ENCODE results near the gene BANF2. TPM values are rescaled to one million over a fixed set of nuclear protein-coding genes. Genes with fewer than 3 reads are reported as not detected.
A peak's percentile ranks its signal among the peaks of the same experiment; 100 is the strongest.

The BANF2 gene
- total and polyA plus RNA-seq, 2 of the 13 experiments (the other 11 are each of a cell fraction or from before 2014, with no cell fraction given), result 0.35 TPM; not detected in 1

DNA sequence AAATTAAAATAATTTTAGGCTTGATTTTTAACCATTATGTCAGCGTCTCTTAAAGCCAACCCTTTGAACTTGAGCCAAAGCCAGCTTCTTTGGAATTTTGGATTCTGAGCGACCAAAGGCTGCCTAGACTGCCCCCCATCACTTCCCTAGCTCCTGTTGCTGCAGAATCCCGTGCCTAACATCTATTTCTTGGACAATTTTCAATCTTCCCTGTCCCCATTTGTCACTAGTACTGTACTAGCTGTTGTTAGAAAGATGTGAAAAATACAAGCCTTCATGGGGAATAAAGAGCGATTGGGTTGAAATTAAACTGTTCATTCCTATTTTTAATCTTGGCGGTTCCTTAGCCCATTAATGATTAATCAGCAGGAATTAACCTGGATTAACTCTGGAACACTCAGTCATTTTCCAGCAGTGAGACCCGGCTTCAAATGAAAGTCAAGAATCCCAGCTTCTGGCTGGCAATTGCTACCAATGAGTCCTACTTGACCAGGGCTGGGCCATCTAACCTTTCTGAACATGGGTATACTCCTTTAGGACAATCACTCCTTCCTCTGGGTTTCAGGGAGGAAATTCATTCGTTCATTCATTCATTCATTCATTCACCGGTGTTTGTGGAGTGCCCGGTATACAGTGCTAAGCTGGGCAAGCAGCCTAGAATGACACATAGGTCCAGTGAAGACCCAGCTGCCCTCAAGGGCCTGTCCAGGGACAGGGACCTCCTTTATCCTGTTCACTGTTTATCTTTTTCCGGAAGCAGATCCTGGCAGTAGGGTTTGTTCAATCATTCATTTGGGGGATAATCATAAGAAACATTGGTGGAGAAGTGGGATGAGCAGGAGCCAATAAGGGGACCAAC, 16.3 kb upstream of the BANF2 start (continued):
- peak; percentile 56; the same call in 1 of the 2 replicates for TF ChIP-seq ZFX (CRISPR knock-in tag; IDR thresholded peaks at IDR 0.05; ENCODE audit: low read depth)
- no peak for TF ChIP-seq ELK4 (CRISPR knock-in tag; IDR thresholded peaks at IDR 0.05; ENCODE audit: borderline replicate concordance)
- no peak for TF ChIP-seq ZNF337 (CRISPR knock-in tag; IDR thresholded peaks at IDR 0.05; ENCODE audit: borderline replicate concordance, low read depth)
- no peak for TF ChIP-seq CERS6 (CRISPR knock-in tag; IDR thresholded peaks at IDR 0.05)
- TF ChIP-seq ZNF446 (CRISPR knock-in tag; IDR thresholded peaks at IDR 0.05), result peak; percentile 66; the same call in 1 of the 2 replicates
- no peak for TF ChIP-seq ZNF430 (CRISPR knock-in tag; IDR thresholded peaks at IDR 0.05)
- TF ChIP-seq HINFP (CRISPR knock-in tag; IDR thresholded peaks at IDR 0.05; ENCODE audit: low read depth), result no peak
- TF ChIP-seq, protein P1, sequence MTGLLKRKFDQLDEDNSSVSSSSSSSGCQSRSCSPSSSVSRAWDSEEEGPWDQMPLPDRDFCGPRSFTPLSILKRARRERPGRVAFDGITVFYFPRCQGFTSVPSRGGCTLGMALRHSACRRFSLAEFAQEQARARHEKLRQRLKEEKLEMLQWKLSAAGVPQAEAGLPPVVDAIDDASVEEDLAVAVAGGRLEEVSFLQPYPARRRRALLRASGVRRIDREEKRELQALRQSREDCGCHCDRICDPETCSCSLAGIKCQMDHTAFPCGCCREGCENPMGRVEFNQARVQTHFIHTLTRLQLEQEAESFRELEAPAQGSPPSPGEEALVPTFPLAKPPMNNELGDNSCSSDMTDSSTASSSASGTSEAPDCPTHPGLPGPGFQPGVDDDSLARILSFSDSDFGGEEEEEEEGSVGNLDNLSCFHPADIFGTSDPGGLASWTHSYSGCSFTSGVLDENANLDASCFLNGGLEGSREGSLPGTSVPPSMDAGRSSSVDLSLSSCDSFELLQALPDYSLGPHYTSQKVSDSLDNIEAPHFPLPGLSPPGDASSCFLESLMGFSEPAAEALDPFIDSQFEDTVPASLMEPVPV (CRISPR knock-in tag; IDR thresholded peaks at IDR 0.05), result no peak
- TF ChIP-seq SAFB2 (CRISPR knock-in tag; IDR thresholded peaks at IDR 0.05; ENCODE audit: borderline replicate concordance, low read depth), result no peak
- TF ChIP-seq ZSCAN9 (CRISPR knock-in tag; IDR thresholded peaks at IDR 0.05; ENCODE audit: borderline replicate concordance), result 0 out of 2 replicates have a peak, but pooled peaks have one; percentile 30
- TF ChIP-seq ZNF20 (CRISPR knock-in tag; IDR thresholded peaks at IDR 0.05), result no peak; the same call in 1 of the 2 replicates
- no peak for TF ChIP-seq ZNF235 (CRISPR knock-in tag; IDR thresholded peaks at IDR 0.05; ENCODE audit: borderline replicate concordance)
- no peak for TF ChIP-seq NFATC3 (CRISPR knock-in tag; IDR thresholded peaks at IDR 0.05)
- no peak for TF ChIP-seq ZNF383 (CRISPR knock-in tag; IDR thresholded peaks at IDR 0.05; ENCODE audit: borderline replicate concordance)
- no peak for TF ChIP-seq PTBP1 (IDR thresholded peaks at IDR 0.05; ENCODE audit: low read depth, low read length, poor library complexity, severe bottlenecking)
- TF ChIP-seq ZBTB34 (CRISPR knock-in tag; IDR thresholded peaks at IDR 0.05), result no peak
- no peak for TF ChIP-seq ZKSCAN5 (CRISPR knock-in tag; IDR thresholded peaks at IDR 0.05)
- TF ChIP-seq ZNF597 (CRISPR knock-in tag; IDR thresholded peaks at IDR 0.05), result no peak
- 0 out of 2 replicates have a peak, but pooled peaks have one; percentile 65 for TF ChIP-seq ZNF775 (CRISPR knock-in tag; IDR thresholded peaks at IDR 0.05; ENCODE audit: borderline replicate concordance)
- no peak for TF ChIP-seq ZNF484 (CRISPR knock-in tag; IDR thresholded peaks at IDR 0.05; ENCODE audit: borderline replicate concordance, low read depth)

All from HepG2 (cell line).